H9 (cell line): Measurements from ENCODE around the gene PAQR5. TPM values are rescaled to one million over a fixed set of nuclear protein-coding genes. Genes with fewer than 3 reads are reported as not detected.

Experiments
- DNase-seq: peaks from one replicate; pipeline ENCODE4 v3.0.0-alpha.2; 2017
- H2AFZ ChIP-seq: one replicate; pipeline ENCODE4 v1.6.1; 2013; ENCODE audit warnings: mild to moderate bottlenecking, low read length, control low read depth, moderate library complexity
- H2AK5ac ChIP-seq: 2 replicates; pipeline ENCODE4 v1.6.1; 2013; ENCODE audit warnings: low read length, control low read depth, mixed read lengths; ENCODE audit not compliant: insufficient read length
- H2BK120ac ChIP-seq: one replicate; pipeline ENCODE4 v1.6.1; 2013; ENCODE audit warnings: low read depth, mild to moderate bottlenecking, low read length, control low read depth, inconsistent platforms; ENCODE audit not compliant: poor library complexity, severe bottlenecking
- H2BK12ac ChIP-seq: 2 replicates; pipeline ENCODE4 v1.6.1; 2013; ENCODE audit warnings: low read length, control low read depth, mixed read lengths, low read depth; ENCODE audit not compliant: insufficient read length
- H2BK15ac ChIP-seq: 2 replicates; pipeline ENCODE4 v1.6.1; 2013; ENCODE audit warnings: low read depth, low read length, control low read depth
- H2BK20ac ChIP-seq: one replicate; pipeline ENCODE4 v1.6.1; 2013; ENCODE audit warnings: low read depth, mild to moderate bottlenecking, low read length, control low read depth, inconsistent platforms; ENCODE audit not compliant: poor library complexity, severe bottlenecking
- H2BK5ac ChIP-seq: 2 replicates; pipeline ENCODE4 v1.6.1; 2013; ENCODE audit warnings: low read length, control low read depth, mixed read lengths; ENCODE audit not compliant: insufficient read length
- H3K14ac ChIP-seq: 2 replicates; pipeline ENCODE4 v1.6.1; 2013; ENCODE audit warnings: low read length, control low read depth; ENCODE audit not compliant: insufficient read depth
- H3K18ac ChIP-seq: 2 replicates; pipeline ENCODE4 v1.6.1; 2013; ENCODE audit warnings: low read depth, mild to moderate bottlenecking, mixed read lengths, low read length, control low read depth; ENCODE audit not compliant: insufficient read length
- H3K23ac ChIP-seq: 2 replicates; pipeline ENCODE4 v1.6.1; 2013; ENCODE audit warnings: low read length, control low read depth, mixed read lengths, low read depth; ENCODE audit not compliant: insufficient read length
- H3K23me2 ChIP-seq: 2 replicates; pipeline ENCODE4 v1.6.1; 2013; ENCODE audit warnings: low read depth, mild to moderate bottlenecking, mixed read lengths, low read length, control low read depth; ENCODE audit not compliant: insufficient read length, poor library complexity, severe bottlenecking
- H3K27ac ChIP-seq: 2 replicates; pipeline ENCODE4 v1.5.1; 2013; ENCODE audit warnings: low read length, control low read depth, mixed read lengths, low read depth; ENCODE audit not compliant: insufficient read length
- H3K27me3 ChIP-seq: 2 replicates; pipeline ENCODE4 v1.6.1; 2013; ENCODE audit warnings: low read length, control low read depth, inconsistent platforms; ENCODE audit not compliant: insufficient read depth
- H3K4ac ChIP-seq: 2 replicates; pipeline ENCODE4 v1.6.1; 2013; ENCODE audit warnings: low read depth, mild to moderate bottlenecking, control low read depth, inconsistent platforms, low read length, moderate library complexity
- H3K4me1 ChIP-seq: 2 replicates; pipeline ENCODE4 v1.6.1; 2013; ENCODE audit warnings: low read length, control low read depth, inconsistent platforms; ENCODE audit not compliant: insufficient read depth
- H3K4me2 ChIP-seq: 2 replicates; pipeline ENCODE4 v1.6.1; 2013; ENCODE audit warnings: low read length, control low read depth, mixed read lengths; ENCODE audit not compliant: insufficient read length, insufficient read depth
- H3K56ac ChIP-seq: 2 replicates; pipeline ENCODE4 v1.6.1; 2013; ENCODE audit warnings: low read depth, mild to moderate bottlenecking, mixed read lengths, low read length, control low read depth; ENCODE audit not compliant: insufficient read length
- H3K79me1 ChIP-seq: 2 replicates; pipeline ENCODE4 v1.6.1; 2013; ENCODE audit warnings: low read depth, mild to moderate bottlenecking, moderate library complexity, low read length, control low read depth, inconsistent platforms; ENCODE audit not compliant: insufficient read depth, poor library complexity, severe bottlenecking
- H3K79me2 ChIP-seq: 2 replicates; pipeline ENCODE4 v1.6.1; 2013; ENCODE audit warnings: low read length, control low read depth, inconsistent platforms; ENCODE audit not compliant: insufficient read depth
- H3K9ac ChIP-seq: 2 replicates; pipeline ENCODE4 v1.6.1; 2013; ENCODE audit warnings: low read length, control low read depth, mixed read lengths; ENCODE audit not compliant: insufficient read length; ENCODE audit errors: extremely low read depth
- H3K9me3 ChIP-seq: one replicate; pipeline ENCODE4 v1.6.1; 2013; ENCODE audit warnings: low read depth, low read length, inconsistent platforms; ENCODE audit not compliant: control insufficient read depth
- H3T11ph ChIP-seq: one replicate; pipeline ENCODE4 v1.6.1; 2013; ENCODE audit warnings: mild to moderate bottlenecking, low read length, control low read depth, inconsistent platforms
- H4K20me1 ChIP-seq: one replicate; pipeline ENCODE4 v1.6.1; 2013; ENCODE audit not compliant: control insufficient read depth, insufficient read length, insufficient read depth
- H4K5ac ChIP-seq: 2 replicates; pipeline ENCODE4 v1.6.1; 2013; ENCODE audit warnings: low read depth, mild to moderate bottlenecking, mixed read lengths, low read length, control low read depth; ENCODE audit not compliant: insufficient read length
- H4K8ac ChIP-seq: replicated peaks from 2 replicates; pipeline ENCODE4 v1.6.1; 2013; ENCODE audit warnings: low read length, control low read depth, mixed read lengths, low read depth; ENCODE audit not compliant: insufficient read length
- H4K91ac ChIP-seq: 2 replicates; pipeline ENCODE4 v1.6.1; 2013; ENCODE audit warnings: low read depth, mild to moderate bottlenecking, moderate library complexity, mixed read lengths, low read length, control low read depth; ENCODE audit not compliant: insufficient read length
- H3K27ac Mint-ChIP-seq, 3 experiments: 2 replicates in 2 of 3; 3 replicates in 1 of 3; pipeline ENCODE4 v1.8.0; 2020 to 2021; ENCODE audit warnings: mixed read lengths in 3 of 3, mild to moderate bottlenecking in 1 of 3, moderate library complexity in 1 of 3
- H3K27me3 Mint-ChIP-seq: 2 replicates; pipeline ENCODE4 v1.8.0; 2021; ENCODE audit warnings: low read depth, mild to moderate bottlenecking, moderate library complexity, mixed read lengths
- H3K36me3 Mint-ChIP-seq, 3 experiments: 2 replicates in 2 of 3; 3 replicates in 1 of 3; pipeline ENCODE4 v1.8.0; 2020 to 2021; ENCODE audit warnings: low read depth in 3 of 3, mixed read lengths in 3 of 3; ENCODE audit not compliant: insufficient read depth in 1 of 3
- H3K4me1 Mint-ChIP-seq, 2 experiments: 2 replicates each; pipeline ENCODE4 v1.8.0; 2020; ENCODE audit warnings: mixed read lengths in 2 of 2
- H3K4me3 Mint-ChIP-seq, 2 experiments: 2 replicates in 1 of 2; 3 replicates in 1 of 2; pipeline ENCODE4 v1.8.0; 2020 to 2021; ENCODE audit warnings: mild to moderate bottlenecking in 2 of 2, mixed read lengths in 2 of 2, moderate library complexity in 1 of 2
- H3K9me3 Mint-ChIP-seq, 2 experiments: 2 replicates in 1 of 2; 3 replicates in 1 of 2; pipeline ENCODE4 v1.8.0; 2020; ENCODE audit warnings: mild to moderate bottlenecking in 2 of 2, mixed read lengths in 2 of 2, moderate library complexity in 1 of 2
- WGBS: extraction: QIAGEN DNeasy Blood & Tissue Kit; methylation state at CpG from one replicate; pipeline ENCODE4 v1.1.7; 2013; ENCODE audit warnings: missing lambda C conversion rate, low lambda C conversion rate, mixed read lengths; ENCODE audit not compliant: insufficient read length; ENCODE audit errors: extremely low coverage; 5-methylcytosine and 5-hydroxymethylcytosine counted together
- total RNA-seq: library from RNA; stranded (reverse); gene quantifications from 2 replicates; pipeline ENCODE4 v1.2.1, GENCODE V29; 2021
- TF ChIP-seq, protein P1 (sequence below): fragments of 200-600 bp; sonication (generic); conservative IDR thresholded peaks from 3 replicates; pipeline ENCODE4 v1.8.0; 2021; ENCODE audit warnings: antibody characterized with exemption, mild to moderate bottlenecking

PAQR5 gene
- total RNA-seq, 1 experiment from 2014 or later, result 1.6 TPM

GRCh38 chr15:69391046-69391757, 92.5 kb downstream of the PAQR5 start:
- Mint-ChIP-seq H3K4me1 (peaks cover 20 to 27% of the 10 kb centered on the region in 2 experiments), H3K4me3 (no peak overlapping the region), H3K9me3 (no peaks in the 10 kb centered on the region), H3K27me3 (peaks cover 13% of the 10 kb centered on the region), H3K27ac (no peak overlapping the region), H3K36me3 (no peaks in the 10 kb centered on the region)
- Histone ChIP-seq H2BK12ac (no peak overlapping the region), H3K56ac (no peak overlapping the region), H3K23ac (no peak overlapping the region), H3K4me2 (no peak overlapping the region), H2BK15ac (no peak overlapping the region), H2AFZ (no peak overlapping the region), H4K5ac (no peak overlapping the region), H3K4ac (no peak overlapping the region), H3K18ac (no peak overlapping the region), H3K23me2 (no peaks in the 10 kb centered on the region), H3K9ac (no peak overlapping the region), H3K4me1 (peaks cover 3% of the 10 kb centered on the region; the same call in 1 of the 2 replicates), H3T11ph (no peak overlapping the region), H4K20me1 (no peaks in the 10 kb centered on the region), H3K79me2 (no peaks in the 10 kb centered on the region), H3K14ac (no peak overlapping the region), H3K9me3 (no peaks in the 10 kb centered on the region), H3K27me3 (no peaks in the 10 kb centered on the region), H2AK5ac (no peak overlapping the region), H3K27ac (no peak overlapping the region), H3K79me1 (no peaks in the 10 kb centered on the region), H2BK5ac (no peak overlapping the region), H4K91ac (no peak overlapping the region), H4K8ac (no peak overlapping the region), H2BK20ac (no peak overlapping the region), H2BK120ac (no peak overlapping the region)
- no peak for DNase-seq
- WGBS, result no CpG with 5 or more reads among the region's 11 CpGs
- TF ChIP-seq, protein P1, sequence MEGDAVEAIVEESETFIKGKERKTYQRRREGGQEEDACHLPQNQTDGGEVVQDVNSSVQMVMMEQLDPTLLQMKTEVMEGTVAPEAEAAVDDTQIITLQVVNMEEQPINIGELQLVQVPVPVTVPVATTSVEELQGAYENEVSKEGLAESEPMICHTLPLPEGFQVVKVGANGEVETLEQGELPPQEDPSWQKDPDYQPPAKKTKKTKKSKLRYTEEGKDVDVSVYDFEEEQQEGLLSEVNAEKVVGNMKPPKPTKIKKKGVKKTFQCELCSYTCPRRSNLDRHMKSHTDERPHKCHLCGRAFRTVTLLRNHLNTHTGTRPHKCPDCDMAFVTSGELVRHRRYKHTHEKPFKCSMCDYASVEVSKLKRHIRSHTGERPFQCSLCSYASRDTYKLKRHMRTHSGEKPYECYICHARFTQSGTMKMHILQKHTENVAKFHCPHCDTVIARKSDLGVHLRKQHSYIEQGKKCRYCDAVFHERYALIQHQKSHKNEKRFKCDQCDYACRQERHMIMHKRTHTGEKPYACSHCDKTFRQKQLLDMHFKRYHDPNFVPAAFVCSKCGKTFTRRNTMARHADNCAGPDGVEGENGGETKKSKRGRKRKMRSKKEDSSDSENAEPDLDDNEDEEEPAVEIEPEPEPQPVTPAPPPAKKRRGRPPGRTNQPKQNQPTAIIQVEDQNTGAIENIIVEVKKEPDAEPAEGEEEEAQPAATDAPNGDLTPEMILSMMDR, result no peak
